ENCODE results near the gene DNMT3A. TPM values are rescaled to one million over a fixed set of nuclear protein-coding genes. Genes with fewer than 3 reads are reported as not detected.

The DNMT3A gene
- total and polyA plus RNA-seq, 10 donors, result 9.0 to 64.6 (median 33.2) TPM

- intact Hi-C loops (cut with DNase I; ENCODE audit: low total_unique reads), result no loop called here
- no peaks in the 10 kb centered on the region for H3K9me3 ChIP-seq
- no peak for DNase-seq
- 83 to 94% (median 87%) methylated on average over 11 to 14 of the region's 14 CpGs for WGBS, 5 donors
- peaks cover 7 to 49% (median 15%) of the 10 kb centered on the region in 6 donors for H3K4me1 ChIP-seq
- peak overlapping the region in 2 of 8 donors; percentile 15 to 61 for H3K27ac ChIP-seq
- no peak overlapping the region for H3K4me3 ChIP-seq
- peaks cover 4 to 74% (median 73%) of the 10 kb centered on the region in 6 donors for H3K36me3 ChIP-seq
- no peaks in the 10 kb centered on the region for H3K27me3 ChIP-seq (replicated peaks in 1 of 7)
- TF ChIP-seq POLR2A (IDR thresholded peaks at IDR 0.05), result no peak
- peak in 1 of 3 donors; percentile 17 for TF ChIP-seq POLR2AphosphoS5 (IDR thresholded peaks at IDR 0.05)
Observed at GRCh38 chr2:25246001-25246400, 95.7 kb downstream of the DNMT3A start.

GRCh38 chr2:25245141-25245540 is 96.6 kb downstream of the DNMT3A start:
- no peak overlapping the region for H3K4me3 ChIP-seq
- H3K9me3 ChIP-seq, result no peaks in the 10 kb centered on the region
- H3K4me1 ChIP-seq, result peaks cover 1 to 40% (median 7%) of the 10 kb centered on the region in 6 donors
- TF ChIP-seq POLR2AphosphoS5 (IDR thresholded peaks at IDR 0.05) (no peak), POLR2A (IDR thresholded peaks at IDR 0.05) (no peak), CTCF (IDR thresholded peaks at IDR 0.05 in 8 of 11, conservative IDR thresholded peaks at IDR 0.05 in 3 of 11) (no peak)
- H3K36me3 ChIP-seq, result peaks cover 4 to 82% (median 81%) of the 10 kb centered on the region in 6 donors
- H3K27me3 ChIP-seq (replicated peaks in 1 of 7), result no peaks in the 10 kb centered on the region
- no peak for DNase-seq
- WGBS, 5 donors, result 87 to 94% (median 93%) methylated on average over 14 of the region's 14 CpGs
- intact Hi-C loops (cut with DNase I; ENCODE audit: low total_unique reads), result no loop called here
- peak overlapping the region in 1 of 8 donors; percentile 61 for H3K27ac ChIP-seq

GRCh38 chr2:25243995-25244394 is 97.7 kb downstream of the DNMT3A start:
- H3K36me3 ChIP-seq, result peaks cover 7 to 94% (median 93%) of the 10 kb centered on the region in 6 donors
- 94 to 98% (median 96%) methylated on average over 8 to 17 of the region's 17 CpGs for WGBS, 5 donors

GRCh38 chr2:25241452-25241851 is 100.3 kb downstream of the DNMT3A start:
- H3K27ac ChIP-seq, result no peak overlapping the region
- DNase-seq, result no peak
- WGBS, 5 donors, result 92 to 99% (median 96%) methylated on average over 11 to 13 of the region's 13 CpGs
- H3K4me3 ChIP-seq, result no peak overlapping the region
- H3K4me1 ChIP-seq, result peaks cover 0 to 11% (median 2%) of the 10 kb centered on the region in 6 donors
- H3K36me3 ChIP-seq, result peaks cover 7 to 100% (median 97%) of the 10 kb centered on the region in 6 donors
- no peak for TF ChIP-seq CTCF (IDR thresholded peaks at IDR 0.05 in 8 of 11, conservative IDR thresholded peaks at IDR 0.05 in 3 of 11)
- TF ChIP-seq POLR2AphosphoS5 (IDR thresholded peaks at IDR 0.05), result peak in 2 of 3 donors; percentile 31 to 52
- intact Hi-C loops (cut with DNase I; ENCODE audit: low total_unique reads), result no loop called here
- H3K27me3 ChIP-seq (replicated peaks in 1 of 7), result no peaks in the 10 kb centered on the region
- no peaks in the 10 kb centered on the region for H3K9me3 ChIP-seq

More at GRCh38 chr2:25243995-25244394, 97.7 kb downstream of the DNMT3A start:
- H3K9me3 ChIP-seq, result no peaks in the 10 kb centered on the region
- no peak overlapping the region for H3K4me3 ChIP-seq
- TF ChIP-seq CTCF (IDR thresholded peaks at IDR 0.05 in 8 of 11, conservative IDR thresholded peaks at IDR 0.05 in 3 of 11), result no peak
- TF ChIP-seq POLR2AphosphoS5 (IDR thresholded peaks at IDR 0.05), result peak in 1 of 3 donors; percentile 7
- H3K27me3 ChIP-seq (replicated peaks in 1 of 7), result no peaks in the 10 kb centered on the region
- intact Hi-C loops (cut with DNase I; ENCODE audit: low total_unique reads), result no loop called here
- no peak for DNase-seq
- no peak overlapping the region for H3K27ac ChIP-seq
- H3K4me1 ChIP-seq, result peaks cover 0 to 29% (median 4%) of the 10 kb centered on the region in 6 donors
